NCI-H82 treated with DMSO at 0.1 percent for 48 hours (cell line): ENCODE data around the gene DNAJC5.
"Not testable (repeated sequence)": the region's sequence is repeated elsewhere in the genome, so short reads cannot be mapped to it uniquely, and the experiment has no call there.

ENCODE experiments used
- DNase-seq: peaks from one replicate; lab custom pipeline; 2025; ENCODE audit not compliant: unreplicated experiment; lab: John Stamatoyannopoulos, UW

Gene DNAJC5

DNA sequence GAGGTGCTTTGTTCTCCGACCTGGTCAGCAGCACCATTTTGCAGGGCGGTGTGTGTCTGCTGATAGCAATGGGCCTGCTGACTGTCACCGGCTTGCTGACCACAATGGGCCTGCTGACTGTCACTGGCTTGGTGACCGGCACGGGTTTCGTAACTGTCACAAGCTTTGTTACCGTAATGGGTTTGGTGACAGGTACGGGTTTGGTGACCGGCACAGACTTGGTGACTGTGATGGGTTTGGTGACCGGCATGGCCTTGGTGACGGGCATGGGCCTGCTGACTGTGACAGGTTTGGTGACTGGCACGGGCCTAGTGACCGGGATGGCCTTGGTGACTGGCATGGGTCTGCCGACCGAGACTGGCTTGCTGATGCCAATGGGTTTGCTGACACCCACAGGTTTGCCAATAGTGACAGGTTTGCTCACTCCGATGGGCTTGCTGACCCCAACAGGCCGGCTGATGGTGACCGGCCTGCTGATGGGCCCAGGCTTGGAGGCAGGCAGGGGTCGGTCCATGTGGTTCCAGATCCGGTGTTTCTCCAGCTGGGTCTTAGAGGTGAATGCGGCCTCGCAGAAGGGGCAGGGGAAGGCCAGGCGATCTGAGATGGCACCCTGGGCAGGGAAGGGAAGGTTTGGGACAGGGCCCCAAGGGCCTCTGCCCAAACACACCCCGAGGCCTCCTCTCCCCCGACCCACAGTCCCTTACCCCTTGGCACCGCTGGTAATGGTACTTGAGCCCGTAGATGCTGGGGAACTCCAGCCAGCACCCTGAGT is 71.4 kb downstream of the DNAJC5 start:
- DNase-seq: no peak

DNA sequence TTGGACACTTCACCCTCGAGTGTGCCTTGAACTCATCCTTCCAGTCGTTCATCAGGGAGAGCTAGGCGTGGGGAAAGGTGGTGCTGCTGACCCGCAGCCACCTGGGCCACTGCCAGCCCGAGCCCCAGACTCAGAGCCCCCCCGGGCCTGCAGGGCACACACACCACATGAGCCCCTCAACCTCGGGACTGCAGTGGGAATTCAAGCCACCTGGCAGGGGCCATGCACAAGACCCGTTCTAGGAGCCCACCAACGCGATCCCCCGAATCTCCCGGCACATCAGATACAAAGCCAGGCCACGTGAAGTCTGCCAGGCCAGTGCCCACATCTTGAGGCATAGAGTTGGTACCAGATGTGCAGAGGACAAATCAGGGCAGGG is 72.0 kb downstream of the DNAJC5 start:
- no peak for DNase-seq

GRCh38 chr20:63967330-63968135 is 72.6 kb downstream of the DNAJC5 start:
- DNase-seq: no peak

- no peak for DNase-seq
Observed at GRCh38 chr20:63968136-63968927, 73.4 kb downstream of the DNAJC5 start.

GRCh38 chr20:63968928-63969760 is 74.2 kb downstream of the DNAJC5 start:
- no peak for DNase-seq

- DNase-seq: peak; percentile 37
Observed at GRCh38 chr20:63969838-63970713, 75.2 kb downstream of the DNAJC5 start, which contains the start of gene ZNF512B. ZNF512B (minus strand) TSS chr20:63969930; CDS start chr20:63967950, 1,980 bp downstream.

- DNase-seq: no peak
Observed at GRCh38 chr20:63970714-63971431, 75.9 kb downstream of the DNAJC5 start.

GRCh38 chr20:63971960-63972311 is 77.0 kb downstream of the DNAJC5 start:
- not testable (repeated sequence) for DNase-seq

DNA sequence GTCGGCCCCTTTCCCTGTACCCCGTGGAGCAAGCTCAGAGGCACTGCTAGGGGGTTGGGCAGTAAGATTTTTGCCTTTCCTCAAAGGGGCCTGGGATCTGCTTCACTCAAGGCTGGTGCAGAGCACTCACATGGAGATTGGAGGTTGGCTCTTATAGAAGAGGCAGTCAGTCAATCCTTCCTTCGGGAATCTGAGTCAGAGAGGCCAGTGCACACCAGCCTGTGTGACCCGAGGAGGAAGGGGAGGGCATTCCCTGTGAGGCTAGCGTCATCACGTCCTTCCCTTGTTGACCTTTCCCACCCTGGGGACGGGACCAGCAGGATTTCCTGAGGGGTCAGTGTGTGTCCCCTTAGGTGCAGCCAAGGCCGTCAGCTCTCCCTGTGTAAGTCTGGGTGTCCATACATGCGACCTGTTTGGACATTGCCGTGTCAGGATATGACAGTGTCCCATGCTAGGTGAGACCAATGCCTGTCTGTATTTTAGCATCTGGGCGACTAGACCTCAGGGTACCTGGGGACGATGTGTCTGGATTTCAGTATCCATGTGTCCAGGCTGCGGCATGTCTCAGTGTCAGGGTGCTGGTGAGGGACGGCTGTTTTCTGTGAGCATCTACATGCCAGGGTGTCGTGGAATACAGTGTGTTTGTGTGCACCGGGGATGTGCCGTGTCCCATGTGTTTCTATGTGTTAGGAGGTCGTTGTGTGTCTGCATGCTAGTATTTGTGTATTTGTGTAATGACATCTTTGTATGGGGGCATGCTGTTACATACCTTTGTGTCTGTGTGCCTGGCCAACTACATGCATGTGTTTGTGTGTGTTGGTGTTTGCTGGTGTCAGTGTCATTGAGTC is 77.6 kb downstream of the DNAJC5 start:
- DNase-seq: no peak

- DNase-seq: no peak
Observed at GRCh38 chr20:63973160-63973479, 78.2 kb downstream of the DNAJC5 start.

DNA sequence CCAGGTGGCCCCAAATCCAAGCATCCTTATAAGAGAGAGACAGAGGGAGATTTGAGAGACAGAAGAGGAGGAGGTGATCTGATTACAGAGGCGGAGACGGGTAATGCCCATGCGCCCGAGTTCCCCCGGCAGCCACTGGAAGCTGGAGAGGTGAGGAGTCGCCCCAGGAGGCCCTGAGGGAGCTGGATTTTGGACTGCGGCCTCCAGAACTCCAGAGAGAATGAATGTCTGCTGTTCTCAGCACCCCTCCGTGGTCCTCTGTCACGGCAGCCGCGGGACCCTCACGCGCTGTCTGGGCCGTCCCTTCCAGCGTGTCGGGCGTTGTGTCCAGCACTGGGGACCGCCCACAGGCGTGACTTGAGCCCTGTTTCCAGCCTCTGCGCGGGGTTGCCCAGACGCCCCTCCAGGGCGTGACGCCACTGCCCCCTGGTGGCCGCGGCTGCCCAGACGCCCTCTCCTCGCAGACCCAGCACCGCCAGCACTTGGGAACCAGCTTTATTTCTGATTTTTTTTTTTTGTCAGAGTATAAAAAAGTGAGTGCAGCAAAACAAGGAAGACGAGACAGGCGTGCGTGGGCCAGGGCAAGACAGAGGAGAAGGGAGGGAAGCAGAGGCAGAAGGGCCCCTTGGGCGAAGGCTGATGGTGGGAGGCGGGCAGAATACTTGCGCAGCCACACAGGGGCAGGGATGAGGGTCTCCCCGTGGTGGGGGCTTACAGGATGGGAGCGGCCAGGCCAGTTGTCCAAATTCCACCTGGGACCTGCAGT is 78.9 kb downstream of the DNAJC5 start:
- DNase-seq: peak; percentile 94

DNA sequence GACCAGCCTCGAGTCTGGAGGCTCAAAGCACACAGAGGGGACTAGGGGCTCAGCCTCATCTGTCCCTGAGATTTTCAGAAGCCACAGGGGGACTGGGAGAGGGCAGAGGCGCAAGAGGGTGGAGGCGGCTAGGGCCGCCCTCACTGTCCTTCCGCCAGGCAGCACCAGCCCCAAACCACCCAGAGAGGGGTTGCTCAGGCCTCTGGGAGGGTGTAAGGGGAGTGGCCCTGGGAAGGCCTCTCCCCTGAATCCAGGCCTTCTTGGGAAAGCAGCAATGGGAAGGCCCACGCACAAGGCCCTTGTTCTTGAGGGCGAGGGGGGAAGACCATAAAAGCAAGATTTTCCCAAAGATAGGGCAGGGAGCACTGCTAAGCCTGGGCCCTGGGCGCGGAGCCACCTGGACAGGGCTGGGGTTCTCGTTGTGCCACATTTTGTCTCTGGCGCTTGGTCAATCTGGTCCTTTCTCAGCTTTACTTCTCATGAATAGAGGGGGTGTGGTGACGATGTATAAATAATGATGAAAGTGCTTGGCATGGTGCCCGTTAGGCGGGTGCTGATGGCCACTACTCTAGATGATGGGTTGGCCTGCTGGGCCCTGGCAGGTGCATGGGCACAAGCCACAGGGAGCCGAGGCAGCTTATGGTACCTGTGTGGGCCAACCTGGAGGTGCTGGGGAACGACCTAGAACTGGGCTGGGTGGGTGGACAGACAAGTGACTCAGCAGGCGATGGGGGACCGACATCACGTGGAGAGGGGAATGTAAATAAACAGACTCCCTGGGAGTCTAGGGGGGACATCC is 79.7 kb downstream of the DNAJC5 start:
- no peak for DNase-seq

DNA sequence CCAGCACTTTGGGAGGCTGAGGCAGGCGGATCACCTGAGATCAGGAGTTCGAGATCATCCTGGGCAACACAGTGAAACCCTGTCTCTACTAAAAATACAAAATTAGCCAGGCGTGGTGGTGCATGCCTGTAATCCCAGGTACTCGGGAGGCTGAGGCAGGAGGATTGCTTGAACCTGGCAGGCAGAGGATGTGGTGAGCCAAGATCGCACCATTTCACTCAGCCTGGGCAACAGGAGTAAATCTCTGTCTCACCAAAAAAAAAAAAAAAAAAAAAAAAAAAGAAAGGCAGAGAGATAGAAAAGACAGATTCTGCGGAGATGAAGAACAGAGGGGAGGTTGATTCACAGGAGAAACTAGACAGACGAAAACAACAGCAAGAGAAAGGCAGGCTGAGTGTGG is 81.6 kb downstream of the DNAJC5 start:
- not testable (repeated sequence) for DNase-seq

DNA sequence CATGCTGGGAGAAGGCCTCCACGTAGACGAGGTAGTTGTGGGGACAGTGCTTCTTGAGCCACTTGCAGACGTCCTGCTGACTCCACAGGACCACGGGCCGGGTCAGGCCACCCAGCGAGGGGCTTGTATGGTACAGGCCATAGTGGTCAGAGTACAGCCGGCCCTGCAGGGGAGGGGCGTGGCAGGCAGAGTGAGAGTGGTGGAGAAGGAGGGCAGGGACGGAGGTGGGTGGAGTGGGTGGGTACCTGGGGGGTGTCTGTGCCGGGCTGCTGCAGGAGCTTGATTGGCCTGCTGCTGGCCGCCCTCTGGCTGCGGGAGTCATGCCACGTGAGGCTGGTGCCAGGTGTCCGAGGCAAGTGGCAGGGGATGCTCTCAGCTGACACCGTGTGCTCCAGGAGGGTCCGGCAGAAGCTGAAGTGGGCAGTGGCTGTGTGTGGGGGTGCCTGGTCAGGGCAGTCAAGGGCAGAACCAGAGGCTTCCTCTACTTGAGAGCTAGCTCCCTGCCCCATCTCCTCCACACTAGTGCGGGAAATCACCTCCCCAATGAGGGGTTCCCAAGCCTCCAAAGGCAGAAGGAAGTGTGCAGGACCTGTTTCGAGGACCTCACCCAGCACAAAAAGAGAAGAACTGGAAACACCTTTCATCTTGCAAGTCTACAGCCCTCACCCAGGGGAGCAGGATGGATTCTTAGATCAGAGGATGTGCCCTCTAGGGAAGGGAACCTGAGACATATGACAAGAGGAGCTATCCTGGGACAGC is 82.2 kb downstream of the DNAJC5 start:
- no peak for DNase-seq

GRCh38 chr20:63977739-63978276 is 82.9 kb downstream of the DNAJC5 start:
- DNase-seq: no peak
